GM23338 (cell line): ENCODE results near the gene ERC1.

Experiments
- CREB1 ChIP-seq: fragments of 250-450 bp; sonication (Bioruptor Pico); IDR thresholded peaks from 2 replicates; pipeline ENCODE4 v1.5.0; 2020; ENCODE audit warnings: low read depth, mild to moderate bottlenecking, moderate library complexity
- CTCF ChIP-seq, 2 experiments: fragments of 200-600 bp in 1 of 2; sonication (generic) in 1 of 2; conservative IDR thresholded peaks; 2 replicates each; pipeline versions ENCODE4 v1.5.1 to v1.6.1; 2016 to 2017; ENCODE audit warnings: antibody characterized with exemption in 2 of 2, low read depth in 2 of 2, mild to moderate bottlenecking in 2 of 2, moderate library complexity in 1 of 2
- POLR2AphosphoS5 ChIP-seq: IDR thresholded peaks from 2 replicates; pipeline ENCODE4 v1.6.1; 2016; ENCODE audit warnings: antibody characterized with exemption, low read depth

GRCh38 chr12:1544996-1545700 lies 554.1 kb downstream of the ERC1 start:
- TF ChIP-seq CTCF (conservative IDR thresholded peaks at IDR 0.05; ENCODE audit: low read depth in 2 of 2) (peak; percentile 44 to 54), CREB1 (CRISPR knock-in tag) (no peak), POLR2AphosphoS5 (no peak)
